ENCODE results near the gene GALNT10. TPM values are rescaled to one million over a fixed set of nuclear protein-coding genes. Genes with fewer than 3 reads are reported as not detected.

GALNT10 gene
- total and polyA plus RNA-seq, 2 of the 4 experiments (the other 2 are of a cell fraction) = 46.2 to 67.0 TPM

DNA sequence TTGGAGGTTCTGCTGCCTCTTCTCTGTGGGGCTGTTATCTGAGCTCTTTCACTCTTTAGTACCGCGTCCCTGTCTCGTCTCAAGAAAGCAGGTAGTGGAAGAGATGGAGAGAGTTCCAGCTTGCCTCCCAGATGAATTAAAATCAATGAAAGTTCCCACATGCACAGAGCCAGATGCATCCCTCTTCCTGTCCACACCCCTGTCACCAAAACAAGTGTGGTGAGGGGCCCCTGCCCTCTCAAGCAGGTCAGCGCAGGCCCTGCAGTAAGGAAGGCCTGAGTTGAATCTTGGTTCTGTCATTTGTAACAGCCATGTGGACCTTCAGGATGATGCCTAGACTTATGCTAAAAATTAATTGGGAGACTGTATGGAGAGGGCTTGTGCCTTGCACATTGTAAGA, 26.9 kb downstream of the GALNT10 start:
- H4K8ac ChIP-seq (ENCODE audit: low read depth in 2 of 2, low read length in 2 of 2) = no peak overlapping the region
- intact Hi-C loops (cut with micrococcal nuclease) = no loop called here

More for the DNA sequence above, 26.9 kb downstream of the GALNT10 start:
- peaks cover 21% of the 10 kb centered on the region for H3K4me1 ChIP-seq (ENCODE audit: control insufficient read depth, insufficient read depth, low read length)
- 0 out of 2 replicates have a peak overlapping the region, but pooled peaks have one; percentile 33 for H3K14ac ChIP-seq (replicated peaks; ENCODE audit: low read depth, low read length)
- H3K18ac ChIP-seq (ENCODE audit: low read depth, low read length) = no peak overlapping the region
- H4K20me1 ChIP-seq (ENCODE audit: insufficient read depth, low read length) = no peaks in the 10 kb centered on the region
- H3K56ac ChIP-seq (ENCODE audit: extremely low read depth, insufficient read depth, low read length) = no peak overlapping the region
- no peak overlapping the region; the same call in 1 of the 3 replicates for H2BK15ac ChIP-seq (ENCODE audit: low read depth, low read length)
- CTCF ChIA-PET = no interaction called here
- POLR2A ChIA-PET (ENCODE audit: unreplicated experiment) = no interaction called here
- no peak overlapping the region for H2AK9ac ChIP-seq (replicated peaks; ENCODE audit: low read depth, low read length, poor library complexity)
- no peaks in the 10 kb centered on the region for H3K9me3 ChIP-seq (ENCODE audit: control insufficient read depth, insufficient read depth, low read length)
- no peak overlapping the region for H3K4me2 ChIP-seq (ENCODE audit: low read depth, low read length)
- H3K27ac ChIP-seq (ENCODE audit: insufficient read depth, low read length) = no peak overlapping the region
- in situ Hi-C loops (cut with MboI; ENCODE audit: low sequenced_read_pairs) (no loop called here), dilution Hi-C loops (cut with HindIII; ENCODE audit: low sequenced_read_pairs, unreplicated experiment) (no loop called here)
- H2AFZ ChIP-seq (replicated peaks; ENCODE audit: low read length, poor library complexity) = no peak overlapping the region
- no peak overlapping the region for H2BK5ac ChIP-seq (ENCODE audit: low read depth, low read length, poor library complexity, severe bottlenecking)
- H3K23ac ChIP-seq (ENCODE audit: low read depth, low read length) = 0 out of 2 replicates have a peak overlapping the region, but pooled peaks have one; percentile 5
- no peak overlapping the region for H4K91ac ChIP-seq (ENCODE audit: insufficient read depth, low read depth, low read length)
- peak overlapping the region; percentile 35 for H3K4ac ChIP-seq (ENCODE audit: low read depth, low read length)
- H4K5ac ChIP-seq (ENCODE audit: low read depth, low read length) = no peak overlapping the region
- H3K9me1 ChIP-seq (ENCODE audit: insufficient read depth, low read length) = peaks cover 23% of the 10 kb centered on the region
- H3K36me3 ChIP-seq (ENCODE audit: control insufficient read depth, insufficient read depth, low read length) = 0 out of 2 replicates have a peak, but pooled peaks cover 6% of the 10 kb centered on the region
- H2AK5ac ChIP-seq (ENCODE audit: low read depth, low read length) = peak overlapping the region; percentile 68
- no peak for TF ChIP-seq SMC3 (IDR thresholded peaks at IDR 0.05; ENCODE audit: low read depth, low read length)
- TF ChIP-seq CEBPB (IDR thresholded peaks at IDR 0.05; ENCODE audit: low read depth, low read length) = no peak
- TF ChIP-seq, protein P1, sequence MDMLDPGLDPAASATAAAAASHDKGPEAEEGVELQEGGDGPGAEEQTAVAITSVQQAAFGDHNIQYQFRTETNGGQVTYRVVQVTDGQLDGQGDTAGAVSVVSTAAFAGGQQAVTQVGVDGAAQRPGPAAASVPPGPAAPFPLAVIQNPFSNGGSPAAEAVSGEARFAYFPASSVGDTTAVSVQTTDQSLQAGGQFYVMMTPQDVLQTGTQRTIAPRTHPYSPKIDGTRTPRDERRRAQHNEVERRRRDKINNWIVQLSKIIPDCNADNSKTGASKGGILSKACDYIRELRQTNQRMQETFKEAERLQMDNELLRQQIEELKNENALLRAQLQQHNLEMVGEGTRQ (IDR thresholded peaks at IDR 0.05; ENCODE audit: low read depth, low read length) = no peak
- TF ChIP-seq MXI1 (IDR thresholded peaks at IDR 0.05; ENCODE audit: borderline replicate concordance, low read depth, low read length) = no peak
- TF ChIP-seq MAFK (IDR thresholded peaks at IDR 0.05; ENCODE audit: low read depth, low read length) = no peak
- no peak for TF ChIP-seq BHLHE40 (IDR thresholded peaks at IDR 0.05; ENCODE audit: low read depth, low read length)
- BruUV-seq (replicated peaks) = no TSS peak
- peak overlapping the region; percentile 45 for H2BK120ac ChIP-seq (ENCODE audit: low read depth, low read length)
- ATAC-seq (ENCODE audit: low read depth) = no peak
- H3K9ac ChIP-seq (ENCODE audit: low read depth, low read length) = no peak overlapping the region
- DNase-seq = no peak
- H3K27me3 ChIP-seq (ENCODE audit: control insufficient read depth, insufficient read depth, low read length) = no peaks in the 10 kb centered on the region
- 0 out of 2 replicates have a peak overlapping the region, but pooled peaks have one; percentile 55 for H2BK20ac ChIP-seq (ENCODE audit: low read depth, low read length)
- WGBS, 2 experiments (ENCODE audit: extremely low coverage in 2 of 2, insufficient read length in 1 of 2) = no CpG with 5 or more reads among the region's 4 CpGs
- H3K4me3 ChIP-seq (ENCODE audit: insufficient read depth, low read depth, low read length) = no peak overlapping the region
- peaks cover 12 to 62% of the 10 kb centered on the region in 2 experiments for H3K79me1 ChIP-seq (ENCODE audit: low read depth in 1 of 2, low read length in 2 of 2)

All from IMR-90 (cell line).